IMR-90 (cell line): ENCODE measurements around the gene WNT9B. TPM values are rescaled to one million over a fixed set of nuclear protein-coding genes. Genes with fewer than 3 reads are reported as not detected.

Source experiments
- ATAC-seq: fragments of 200-7000 bp; cut with Tn5 transposase; 2 replicates; pipeline ENCODE4 v1.9.1; 2020; ENCODE audit warnings: low read depth, mild to moderate bottlenecking, moderate library complexity
- BruUV-seq: library from RNA; stranded (reverse); fragments of 400-500 nt; replicated peaks from 2 replicates; lab custom pipeline; 2021; lab: Mats Ljungman, UMichigan
- CTCF ChIA-PET: fragments of 300-600 bp; formaldehyde crosslinking; extraction: SDS; loops from one replicate; lab custom pipeline; 2021; ENCODE audit warnings: antibody characterized with exemption; lab: Yijun Ruan, JAX
- POLR2A ChIA-PET: fragments of 300-600 bp; sonication (Branson Sonifier 250); formaldehyde crosslinking; loops from one replicate; lab custom pipeline; 2022; ENCODE audit warnings: antibody characterized with exemption; ENCODE audit not compliant: unreplicated experiment; lab: Charles Lee
- DNase-seq: peaks from one replicate; pipeline ENCODE4 v3.0.0; 2013
- H2AFZ ChIP-seq: replicated peaks from 2 replicates; pipeline ENCODE3; 2013; ENCODE audit warnings: low read length, mild to moderate bottlenecking; ENCODE audit not compliant: poor library complexity
- H2AK5ac ChIP-seq: 2 replicates; pipeline ENCODE4 v1.6.1; 2013; ENCODE audit warnings: low read depth, low read length, inconsistent platforms
- H2AK9ac ChIP-seq: replicated peaks from 2 replicates; pipeline ENCODE3; 2013; ENCODE audit warnings: mild to moderate bottlenecking, low read depth, low read length, moderate library complexity; ENCODE audit not compliant: poor library complexity
- H2BK120ac ChIP-seq: 2 replicates; pipeline ENCODE4 v1.6.1; 2013; ENCODE audit warnings: low read depth, low read length, inconsistent platforms
- H2BK15ac ChIP-seq: 3 replicates; pipeline ENCODE4 v1.6.1; 2013; ENCODE audit warnings: low read depth, low read length, inconsistent platforms
- H2BK20ac ChIP-seq: 2 replicates; pipeline ENCODE4 v1.6.1; 2013; ENCODE audit warnings: low read depth, mild to moderate bottlenecking, inconsistent platforms, low read length, moderate library complexity
- H2BK5ac ChIP-seq: 2 replicates; pipeline ENCODE4 v1.6.1; 2013; ENCODE audit warnings: mild to moderate bottlenecking, low read depth, low read length, inconsistent platforms; ENCODE audit not compliant: poor library complexity, severe bottlenecking
- H3K14ac ChIP-seq: replicated peaks from 2 replicates; pipeline ENCODE4 v1.6.1; 2013; ENCODE audit warnings: low read depth, low read length, inconsistent platforms
- H3K18ac ChIP-seq: 2 replicates; pipeline ENCODE4 v1.6.1; 2013; ENCODE audit warnings: low read depth, low read length, control low read depth
- H3K23ac ChIP-seq: 2 replicates; pipeline ENCODE4 v1.6.1; 2013; ENCODE audit warnings: low read depth, low read length, inconsistent platforms
- H3K27ac ChIP-seq: 2 replicates; pipeline ENCODE4 v1.5.1; 2013; ENCODE audit warnings: mild to moderate bottlenecking, control low read depth, low read length; ENCODE audit not compliant: insufficient read depth
- H3K27me3 ChIP-seq: 2 replicates; pipeline ENCODE4 v1.6.1; 2013; ENCODE audit warnings: low read length; ENCODE audit not compliant: control insufficient read depth, insufficient read depth
- H3K36me3 ChIP-seq: 2 replicates; pipeline ENCODE4 v1.6.1; 2013; ENCODE audit warnings: low read length, mixed read lengths; ENCODE audit not compliant: control insufficient read depth, insufficient read depth
- H3K4ac ChIP-seq: 2 replicates; pipeline ENCODE4 v1.6.1; 2013; ENCODE audit warnings: low read depth, low read length, inconsistent platforms
- H3K4me1 ChIP-seq: 2 replicates; pipeline ENCODE4 v1.6.1; 2013; ENCODE audit warnings: low read length, mixed read lengths; ENCODE audit not compliant: control insufficient read depth, insufficient read depth
- H3K4me2 ChIP-seq: 2 replicates; pipeline ENCODE4 v1.6.1; 2013; ENCODE audit warnings: low read depth, mild to moderate bottlenecking, control low read depth, low read length, moderate library complexity
- H3K4me3 ChIP-seq: 2 replicates; pipeline ENCODE4 v1.5.1; 2013; ENCODE audit warnings: low read depth, mild to moderate bottlenecking, control low read depth, low read length, moderate library complexity; ENCODE audit not compliant: insufficient read depth
- H3K56ac ChIP-seq: 2 replicates; pipeline ENCODE4 v1.6.1; 2013; ENCODE audit warnings: low read length, inconsistent platforms; ENCODE audit not compliant: insufficient read depth; ENCODE audit errors: extremely low read depth
- H3K79me1 ChIP-seq, 2 experiments: 2 replicates each; pipeline ENCODE4 v1.6.1; 2013; ENCODE audit warnings: low read length in 2 of 2, inconsistent platforms in 1 of 2, low read depth in 1 of 2
- H3K9ac ChIP-seq: 2 replicates; pipeline ENCODE4 v1.6.1; 2013; ENCODE audit warnings: low read depth, low read length, control low read depth
- H3K9me1 ChIP-seq: 2 replicates; pipeline ENCODE4 v1.6.1; 2013; ENCODE audit warnings: low read length, inconsistent platforms; ENCODE audit not compliant: insufficient read depth
- H3K9me3 ChIP-seq: 2 replicates; pipeline ENCODE4 v1.6.1; 2013; ENCODE audit warnings: low read length; ENCODE audit not compliant: control insufficient read depth, insufficient read depth
- H4K20me1 ChIP-seq: 2 replicates; pipeline ENCODE4 v1.6.1; 2013; ENCODE audit warnings: low read length, inconsistent platforms; ENCODE audit not compliant: insufficient read depth
- H4K5ac ChIP-seq: 2 replicates; pipeline ENCODE4 v1.6.1; 2013; ENCODE audit warnings: mild to moderate bottlenecking, low read depth, low read length, control low read depth
- H4K8ac ChIP-seq, 2 experiments: 2 replicates each; pipeline ENCODE4 v1.6.1; 2013; ENCODE audit warnings: low read depth in 2 of 2, low read length in 2 of 2, control low read depth in 1 of 2, inconsistent platforms in 1 of 2
- H4K91ac ChIP-seq: 2 replicates; pipeline ENCODE4 v1.6.1; 2013; ENCODE audit warnings: low read depth, low read length, inconsistent platforms; ENCODE audit not compliant: insufficient read depth
- BHLHE40 ChIP-seq: fragments of 150-350 bp; IDR thresholded peaks from 2 replicates; pipeline ENCODE4 v1.6.1; 2016; ENCODE audit warnings: mild to moderate bottlenecking, low read depth, low read length
- CEBPB ChIP-seq: IDR thresholded peaks from 2 replicates; pipeline ENCODE4 v1.6.1; 2012; ENCODE audit warnings: low read depth, low read length, improper control_type of control experiment
- CHD1 ChIP-seq: IDR thresholded peaks from 2 replicates; pipeline ENCODE4 v1.6.1; 2012; ENCODE audit warnings: low read depth, low read length, improper control_type of control experiment
- CTCF ChIP-seq: conservative IDR thresholded peaks from 2 replicates; pipeline ENCODE4 v1.5.1; 2012; ENCODE audit warnings: mild to moderate bottlenecking, low read depth, low read length, improper control_type of control experiment
- MAFK ChIP-seq: IDR thresholded peaks from 2 replicates; pipeline ENCODE4 v1.6.1; 2012; ENCODE audit warnings: low read depth, low read length, improper control_type of control experiment
- MAZ ChIP-seq: IDR thresholded peaks from 2 replicates; pipeline ENCODE4 v1.6.1; 2012; ENCODE audit warnings: low read depth, mild to moderate bottlenecking, low read length, improper control_type of control experiment, moderate library complexity, borderline replicate concordance
- MXI1 ChIP-seq: IDR thresholded peaks from 2 replicates; pipeline ENCODE4 v1.6.1; 2012; ENCODE audit warnings: low read depth, mild to moderate bottlenecking, low read length, moderate library complexity, borderline replicate concordance
- NFE2L2 ChIP-seq: fragments of 150-350 bp; IDR thresholded peaks from 2 replicates; pipeline ENCODE4 v1.6.1; 2016; ENCODE audit warnings: low read depth, mild to moderate bottlenecking, low read length
- RAD21 ChIP-seq: IDR thresholded peaks from 2 replicates; pipeline ENCODE4 v1.6.1; 2012; ENCODE audit warnings: low read length, improper control_type of control experiment
- SMC3 ChIP-seq: fragments of 150-350 bp; IDR thresholded peaks from 2 replicates; pipeline ENCODE4 v1.6.1; 2016; ENCODE audit warnings: low read depth, mild to moderate bottlenecking, antibody characterized with exemption, low read length, moderate library complexity
- WGBS, 2 experiments: methylation state at CpG; one replicate each; pipeline versions ENCODE4 v1.1.5 to v1.1.7; 2013; ENCODE audit warnings: missing lambda C conversion rate in 2 of 2; ENCODE audit not compliant: insufficient read length in 1 of 2; ENCODE audit errors: extremely low coverage in 2 of 2; 5-methylcytosine and 5-hydroxymethylcytosine counted together
- dilution Hi-C: fragments of 300-500 bp; cut with HindIII; formaldehyde crosslinking; loops from one replicate; pipeline ENCODE4 v1.14.3; 2018; ENCODE audit warnings: low sequenced_read_pairs; ENCODE audit not compliant: unreplicated experiment
- in situ Hi-C: fragments of 300-500 bp; cut with MboI; formaldehyde crosslinking; loops from 3 replicates; pipeline ENCODE4 v1.14.3; 2019; ENCODE audit warnings: low sequenced_read_pairs, inconsistent platforms, mixed read lengths
- intact Hi-C: fragments of 100-400 bp; cut with micrococcal nuclease; formaldehyde crosslinking; loops from 2 replicates; pipeline ENCODE4 v1.10.0; 2022
- polyA plus RNA-seq, 3 experiments: library from polyadenylated mRNA; depleted of rRNA; stranded (reverse); fragments of >200 nt; gene quantifications; 2 replicates each; pipeline ENCODE4 v1.2.3, GENCODE V29; 2012; ENCODE audit warnings: low replicate concordance in 1 of 3
- total RNA-seq: library from RNA; depleted of rRNA; stranded (reverse); fragments of >200 nt; gene quantifications from 2 replicates; pipeline ENCODE4 v1.2.3, GENCODE V29; 2012
- TF ChIP-seq, protein P1 (sequence below): fragments of 150-350 bp; IDR thresholded peaks from 2 replicates; pipeline ENCODE4 v1.6.1; 2016; ENCODE audit warnings: low read depth, mild to moderate bottlenecking, low read length, moderate library complexity, borderline replicate concordance
- TF ChIP-seq, protein P2 (sequence below): fragments of 150-350 bp; IDR thresholded peaks from 2 replicates; pipeline ENCODE4 v1.6.1; 2017; ENCODE audit warnings: mild to moderate bottlenecking, antibody characterized with exemption, low read length, low read depth

WNT9B gene
- total and polyA plus RNA-seq, 2 of the 4 experiments (the other 2 are of a cell fraction), result not detected

- no peak overlapping the region for H3K23ac ChIP-seq
- H3K79me1 ChIP-seq, result no peaks in the 10 kb centered on the region
- BruUV-seq, result no TSS peak
- dilution Hi-C loops, result no loop called here
- peaks cover 77% of the 10 kb centered on the region for H3K27me3 ChIP-seq
- H3K4me1 ChIP-seq, result no peaks in the 10 kb centered on the region
- H2AK5ac ChIP-seq, result no peak overlapping the region
- no peaks in the 10 kb centered on the region for H3K9me3 ChIP-seq
- no peak overlapping the region for H2AFZ ChIP-seq
- H4K5ac ChIP-seq, result no peak overlapping the region
- in situ Hi-C loops, result no loop called here
- no peak overlapping the region for H3K9ac ChIP-seq
- no peak overlapping the region for H3K14ac ChIP-seq
- H3K4me3 ChIP-seq, result no peak overlapping the region
- no peaks in the 10 kb centered on the region for H3K9me1 ChIP-seq
- no peak overlapping the region for H2AK9ac ChIP-seq
- no peak for DNase-seq
- ChIA-PET CTCF (no interaction called here), POLR2A (no interaction called here)
- H3K4me2 ChIP-seq, result no peak overlapping the region
- H4K91ac ChIP-seq, result no peak overlapping the region
- H2BK5ac ChIP-seq, result no peak overlapping the region
- H3K36me3 ChIP-seq, result no peaks in the 10 kb centered on the region
- no peak overlapping the region for H3K18ac ChIP-seq
- H2BK20ac ChIP-seq, result no peak overlapping the region
- intact Hi-C loops, result no loop called here
- no peak overlapping the region for H2BK15ac ChIP-seq
- no peaks in the 10 kb centered on the region for H4K20me1 ChIP-seq
- no peak for TF ChIP-seq MAFK
- TF ChIP-seq, protein P1, sequence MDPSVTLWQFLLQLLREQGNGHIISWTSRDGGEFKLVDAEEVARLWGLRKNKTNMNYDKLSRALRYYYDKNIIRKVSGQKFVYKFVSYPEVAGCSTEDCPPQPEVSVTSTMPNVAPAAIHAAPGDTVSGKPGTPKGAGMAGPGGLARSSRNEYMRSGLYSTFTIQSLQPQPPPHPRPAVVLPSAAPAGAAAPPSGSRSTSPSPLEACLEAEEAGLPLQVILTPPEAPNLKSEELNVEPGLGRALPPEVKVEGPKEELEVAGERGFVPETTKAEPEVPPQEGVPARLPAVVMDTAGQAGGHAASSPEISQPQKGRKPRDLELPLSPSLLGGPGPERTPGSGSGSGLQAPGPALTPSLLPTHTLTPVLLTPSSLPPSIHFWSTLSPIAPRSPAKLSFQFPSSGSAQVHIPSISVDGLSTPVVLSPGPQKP, result no peak
- no peak for TF ChIP-seq MAZ
- TF ChIP-seq MXI1, result no peak
- TF ChIP-seq BHLHE40, result no peak
- TF ChIP-seq SMC3, result no peak
- no peak for TF ChIP-seq NFE2L2
- TF ChIP-seq, protein P2, sequence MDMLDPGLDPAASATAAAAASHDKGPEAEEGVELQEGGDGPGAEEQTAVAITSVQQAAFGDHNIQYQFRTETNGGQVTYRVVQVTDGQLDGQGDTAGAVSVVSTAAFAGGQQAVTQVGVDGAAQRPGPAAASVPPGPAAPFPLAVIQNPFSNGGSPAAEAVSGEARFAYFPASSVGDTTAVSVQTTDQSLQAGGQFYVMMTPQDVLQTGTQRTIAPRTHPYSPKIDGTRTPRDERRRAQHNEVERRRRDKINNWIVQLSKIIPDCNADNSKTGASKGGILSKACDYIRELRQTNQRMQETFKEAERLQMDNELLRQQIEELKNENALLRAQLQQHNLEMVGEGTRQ, result no peak
- no peak for TF ChIP-seq CEBPB
- TF ChIP-seq CHD1, result no peak
- no peak for TF ChIP-seq CTCF
- TF ChIP-seq RAD21, result no peak
- H2BK120ac ChIP-seq, result no peak overlapping the region
- no peak overlapping the region for H4K8ac ChIP-seq
- H3K27ac ChIP-seq, result no peak overlapping the region
- WGBS, 2 experiments, result 63% methylated on average over 3 of the region's 4 CpGs; no CpG with 5 or more reads in 1 of the 2 experiments
- ATAC-seq, result no peak
- H3K56ac ChIP-seq, result no peak overlapping the region
- no peak overlapping the region for H3K4ac ChIP-seq
Measured at GRCh38 chr17:46889519-46889918, 38.1 kb downstream of the WNT9B start.
